Erythroblast (primary cell): ENCODE data around the gene ITPK1.

Source experiments
- DNase-seq, 2 experiments: peaks; one replicate each; lab custom pipeline; 2025; lab: John Stamatoyannopoulos, UW
- GATA1 ChIP-seq: IDR thresholded peaks from 2 replicates; pipeline ENCODE4 v1.6.1; 2011; ENCODE audit warnings: low read depth, mild to moderate bottlenecking, control low read depth, low read length, moderate library complexity
- POLR2A ChIP-seq: IDR thresholded peaks from 2 replicates; pipeline ENCODE4 v1.6.1; 2011; ENCODE audit warnings: mild to moderate bottlenecking, low read length

ITPK1 gene

GRCh38 chr14:92964124-92965109 is 151.3 kb downstream of the ITPK1 start:
- TF ChIP-seq GATA1, result no peak
- no peak for TF ChIP-seq POLR2A
- no peak for DNase-seq

GRCh38 chr14:92963301-92964123 is 152.2 kb downstream of the ITPK1 start:
- TF ChIP-seq POLR2A (no peak), GATA1 (no peak)
- no peak for DNase-seq

GRCh38 chr14:92962831-92963095 is 153.0 kb downstream of the ITPK1 start:
- TF ChIP-seq POLR2A (no peak), GATA1 (no peak)
- DNase-seq, result no peak

- no peak for DNase-seq
- TF ChIP-seq GATA1, result no peak
- no peak for TF ChIP-seq POLR2A
These were observed 153.5 kb downstream of the ITPK1 start for GRCh38 chr14:92962031-92962830.

GRCh38 chr14:92961567-92961855 is 154.2 kb downstream of the ITPK1 start:
- DNase-seq, result no peak
- no peak for TF ChIP-seq GATA1
- no peak for TF ChIP-seq POLR2A

GRCh38 chr14:92960706-92961566 is 154.8 kb downstream of the ITPK1 start:
- TF ChIP-seq POLR2A (no peak), GATA1 (no peak)
- DNase-seq, result no peak

- no peak for DNase-seq
- TF ChIP-seq POLR2A (no peak), GATA1 (no peak)
These were observed 155.7 kb downstream of the ITPK1 start for GRCh38 chr14:92959761-92960680.

- TF ChIP-seq POLR2A, result no peak
- no peak for TF ChIP-seq GATA1
- DNase-seq, result no peak
These were observed 156.6 kb downstream of the ITPK1 start for GRCh38 chr14:92959189-92959531.

- no peak for DNase-seq
- TF ChIP-seq GATA1, result no peak
- TF ChIP-seq POLR2A, result no peak
These were observed 157.1 kb downstream of the ITPK1 start for GRCh38 chr14:92958373-92959188.

GRCh38 chr14:92956961-92957360 is 158.8 kb downstream of the ITPK1 start:
- no peak for DNase-seq
- TF ChIP-seq POLR2A (no peak), GATA1 (no peak)

- no peak for TF ChIP-seq POLR2A
- no peak for TF ChIP-seq GATA1
- DNase-seq, result no peak
These were observed 160.3 kb downstream of the ITPK1 start for GRCh38 chr14:92955381-92955780.
